Stimulated activated CD8-positive, alpha-beta memory T cell treated with anti-CD3 and anti-CD28 coated beads, Interleukin-4, amount 100 ng/mL, for 24 hours (primary cell): ENCODE measurements around the gene INIP.
A peak's percentile ranks its signal among the peaks of the same experiment; 100 is the strongest.

ENCODE experiments used
- DNase-seq: peaks from one replicate; pipeline ENCODE4 v3.0.0-alpha.2; 2020; ENCODE audit warnings: low read depth

Gene INIP, protein sequence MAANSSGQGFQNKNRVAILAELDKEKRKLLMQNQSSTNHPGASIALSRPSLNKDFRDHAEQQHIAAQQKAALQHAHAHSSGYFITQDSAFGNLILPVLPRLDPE

DNA sequence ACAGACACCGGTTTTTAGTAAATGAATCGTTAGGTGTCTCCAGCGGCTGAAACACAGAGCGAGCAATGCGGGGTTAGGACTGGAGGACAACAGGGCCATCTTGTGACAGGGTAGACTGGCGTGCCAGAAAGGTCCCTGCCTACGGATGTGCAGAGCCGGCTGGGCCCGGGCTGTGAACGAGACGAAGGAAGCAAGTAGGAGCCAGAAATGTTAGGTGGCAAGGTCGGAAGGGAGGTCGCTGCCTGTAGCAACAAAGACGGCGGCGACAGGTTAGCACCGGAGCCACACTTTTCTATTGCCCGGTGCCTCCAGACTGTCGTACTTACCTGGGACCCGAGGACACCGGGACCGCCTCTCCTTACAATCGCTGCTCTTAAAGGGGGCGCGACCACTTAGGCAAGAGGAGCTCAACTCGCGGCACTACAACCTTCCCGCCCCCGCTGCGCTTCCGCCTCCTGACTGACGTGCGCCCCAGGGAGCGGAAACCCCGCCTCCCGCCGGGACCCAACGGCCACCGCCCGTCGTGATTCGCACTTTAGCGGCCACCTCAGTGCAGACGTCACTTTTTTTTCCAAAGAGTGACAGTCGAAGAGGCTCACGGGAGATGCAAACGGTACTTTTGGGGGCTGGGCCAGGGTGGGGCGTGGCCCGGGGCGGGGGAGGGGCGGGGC is at the start of gene INIP:
Gene INIP (minus strand): TSS at position 457 of the 671 bp plus-strand sequence. CDS start 1,632 bp downstream, outside the sequence.
- peak; percentile 97 for DNase-seq

DNA sequence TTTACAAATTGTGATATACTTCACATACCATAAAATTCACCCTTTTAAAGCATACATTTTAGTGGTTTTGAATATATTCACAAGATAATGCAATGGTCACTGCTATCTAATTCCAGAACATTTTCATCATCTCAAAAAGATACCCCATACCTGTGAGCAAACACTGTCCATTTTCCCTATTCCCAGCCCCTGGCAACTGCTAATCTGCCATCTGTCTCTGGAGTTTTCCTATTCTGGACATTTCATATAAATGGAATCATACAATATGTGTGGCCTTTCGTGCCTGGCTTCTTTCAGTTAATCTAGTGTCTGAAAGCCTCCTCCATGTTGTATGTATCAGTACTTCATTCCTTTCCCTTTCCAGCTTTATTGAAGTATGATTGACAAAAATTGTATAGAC is 47.4 kb upstream of the INIP start:
- DNase-seq = no peak

DNA sequence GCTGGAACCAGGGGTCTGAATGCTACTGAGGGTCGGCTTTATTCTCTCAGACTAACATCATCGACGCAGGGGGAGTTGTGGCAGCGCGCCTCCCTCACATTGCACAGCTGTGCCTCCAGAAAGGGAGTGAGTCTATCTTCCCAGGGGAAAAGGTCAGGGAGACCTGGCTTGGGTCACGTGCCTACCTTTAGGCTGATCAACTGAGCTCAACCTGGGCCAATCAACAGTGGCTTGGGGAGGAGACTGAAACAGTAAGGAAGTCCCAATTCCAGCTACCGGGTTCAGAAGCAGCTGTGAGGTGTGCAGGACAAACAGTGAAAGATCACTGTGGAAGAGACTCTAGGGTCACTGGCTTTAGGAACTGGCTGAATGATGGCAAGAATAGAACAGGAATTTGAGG is 46.9 kb upstream of the INIP start:
- DNase-seq = no peak

- no peak for DNase-seq
Observed at GRCh38 chr9:112764344-112764743, 46.4 kb upstream of the INIP start.

DNA sequence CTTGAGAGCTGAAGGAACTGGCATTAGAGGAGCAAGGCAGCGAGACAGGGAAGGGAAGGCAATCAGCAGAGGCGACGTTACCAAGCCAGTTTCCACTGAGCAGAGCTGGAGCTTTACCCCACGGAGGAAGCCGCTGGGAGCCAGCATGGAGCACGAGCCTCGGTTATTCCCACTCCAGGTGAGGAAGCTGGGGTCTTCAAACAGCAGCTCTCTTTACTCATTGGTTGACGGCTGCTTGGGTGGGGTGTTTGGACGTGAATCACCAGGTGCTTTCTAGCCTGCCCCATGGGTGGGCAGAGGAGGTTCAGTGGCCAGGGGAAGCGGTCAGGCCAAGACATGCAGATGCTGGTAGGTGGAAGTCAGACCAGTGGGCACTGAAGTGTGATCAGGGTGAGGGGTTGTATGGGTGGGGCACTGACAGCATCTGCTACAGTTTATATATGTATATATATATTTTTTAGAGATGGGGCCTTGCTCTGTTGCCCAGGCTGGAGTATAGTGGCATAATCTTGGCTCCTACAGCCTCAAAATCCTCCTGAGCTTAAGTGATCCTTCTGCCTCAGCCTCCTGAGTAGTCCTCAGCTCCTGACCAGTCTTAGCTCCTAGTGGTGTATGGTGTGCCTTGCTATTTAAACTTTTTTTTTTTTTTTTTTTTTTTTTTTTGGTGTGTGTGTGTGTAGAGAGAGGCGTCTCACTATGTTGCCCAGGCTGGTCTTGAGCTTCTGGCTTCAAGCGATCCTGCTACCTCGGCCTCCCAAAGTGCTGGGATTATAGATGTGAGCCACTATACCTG is 45.0 kb upstream of the INIP start:
- no peak for DNase-seq

DNA sequence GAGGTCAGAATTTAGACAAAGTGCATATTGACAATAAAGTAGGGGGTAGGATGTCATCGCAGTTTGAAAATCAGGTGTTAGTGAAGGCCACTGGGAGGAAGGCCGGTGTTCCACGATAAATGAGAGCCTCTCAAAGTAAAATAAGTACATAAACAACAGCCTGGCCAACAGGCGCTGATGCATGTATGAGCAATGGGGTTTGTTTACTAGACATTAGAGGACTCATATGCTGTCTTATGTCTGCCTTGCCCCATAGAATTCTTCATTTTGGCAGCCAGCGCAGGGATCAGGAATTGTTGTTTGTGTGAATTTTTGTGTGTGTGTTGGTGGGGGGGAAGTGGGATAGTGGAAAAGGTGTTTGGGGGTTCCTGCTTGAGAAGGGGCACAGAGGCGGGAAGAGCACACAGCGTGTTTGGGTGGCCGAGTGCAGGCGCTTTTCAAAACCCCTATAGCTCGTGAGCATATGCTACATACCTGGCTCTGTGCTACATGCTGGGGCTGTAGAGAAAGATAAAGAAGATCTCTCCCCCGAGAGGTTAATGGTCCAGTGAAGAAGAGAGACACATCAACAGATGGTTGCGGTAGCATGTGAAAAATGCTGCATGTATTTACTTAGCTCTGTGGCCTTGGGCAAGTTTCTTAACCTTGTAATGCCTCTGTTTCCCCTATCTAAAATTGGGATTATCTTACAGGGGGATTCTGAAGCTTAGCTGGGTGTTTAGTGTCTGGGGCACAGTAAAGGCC is 44.2 kb upstream of the INIP start:
- DNase-seq = no peak

- no peak for DNase-seq
Observed at GRCh38 chr9:112760821-112761220, 42.9 kb upstream of the INIP start.

DNA sequence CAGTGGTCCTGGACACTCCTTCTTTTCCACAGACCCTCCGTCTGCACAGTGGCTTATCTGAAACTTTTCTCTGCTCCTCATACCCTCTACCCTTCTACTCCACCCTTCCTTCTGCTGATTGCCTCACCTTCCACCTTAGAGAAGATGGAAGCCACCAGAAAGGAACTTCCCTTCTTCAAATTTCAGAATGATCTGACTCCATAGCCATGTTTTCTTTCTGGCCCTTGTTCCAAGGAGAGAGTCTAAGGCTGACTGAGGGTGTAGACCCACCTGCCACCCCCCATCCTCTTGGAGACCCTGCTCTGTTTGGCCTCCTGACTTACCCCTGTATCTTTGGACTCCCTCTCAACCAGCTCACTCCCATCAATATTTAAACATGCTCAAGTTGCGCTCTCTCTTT is 40.0 kb upstream of the INIP start:
- no peak for DNase-seq

GRCh38 chr9:112757282-112757883 is 39.5 kb upstream of the INIP start:
- DNase-seq = no peak

GRCh38 chr9:112755675-112756074 is 37.8 kb upstream of the INIP start:
- DNase-seq = no peak

- no peak for DNase-seq
Observed at GRCh38 chr9:112755016-112755427, 37.1 kb upstream of the INIP start.

GRCh38 chr9:112754578-112754977 is 36.7 kb upstream of the INIP start:
- DNase-seq = no peak

DNA sequence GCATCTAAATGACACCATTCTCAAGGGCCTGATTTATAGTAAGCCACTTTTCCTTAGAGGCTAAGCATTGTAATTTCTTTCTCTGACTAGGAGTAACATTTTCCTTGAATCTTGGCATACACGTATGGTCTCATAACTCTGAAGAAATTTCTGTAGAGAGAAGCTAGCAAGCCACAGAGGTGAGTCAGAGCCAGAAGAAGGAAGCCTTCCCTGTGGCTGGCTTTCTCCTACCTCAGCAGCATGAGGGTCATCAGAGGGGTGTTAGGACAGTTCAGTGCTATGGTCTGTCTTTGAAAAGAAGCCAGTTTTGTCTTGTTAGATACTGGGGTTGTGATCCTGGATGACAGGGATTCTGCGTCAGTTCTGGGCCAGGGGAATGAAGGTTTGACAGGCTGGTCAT is 35.8 kb upstream of the INIP start:
- no peak for DNase-seq

GRCh38 chr9:112752334-112753125 is 34.6 kb upstream of the INIP start:
- no peak for DNase-seq

DNA sequence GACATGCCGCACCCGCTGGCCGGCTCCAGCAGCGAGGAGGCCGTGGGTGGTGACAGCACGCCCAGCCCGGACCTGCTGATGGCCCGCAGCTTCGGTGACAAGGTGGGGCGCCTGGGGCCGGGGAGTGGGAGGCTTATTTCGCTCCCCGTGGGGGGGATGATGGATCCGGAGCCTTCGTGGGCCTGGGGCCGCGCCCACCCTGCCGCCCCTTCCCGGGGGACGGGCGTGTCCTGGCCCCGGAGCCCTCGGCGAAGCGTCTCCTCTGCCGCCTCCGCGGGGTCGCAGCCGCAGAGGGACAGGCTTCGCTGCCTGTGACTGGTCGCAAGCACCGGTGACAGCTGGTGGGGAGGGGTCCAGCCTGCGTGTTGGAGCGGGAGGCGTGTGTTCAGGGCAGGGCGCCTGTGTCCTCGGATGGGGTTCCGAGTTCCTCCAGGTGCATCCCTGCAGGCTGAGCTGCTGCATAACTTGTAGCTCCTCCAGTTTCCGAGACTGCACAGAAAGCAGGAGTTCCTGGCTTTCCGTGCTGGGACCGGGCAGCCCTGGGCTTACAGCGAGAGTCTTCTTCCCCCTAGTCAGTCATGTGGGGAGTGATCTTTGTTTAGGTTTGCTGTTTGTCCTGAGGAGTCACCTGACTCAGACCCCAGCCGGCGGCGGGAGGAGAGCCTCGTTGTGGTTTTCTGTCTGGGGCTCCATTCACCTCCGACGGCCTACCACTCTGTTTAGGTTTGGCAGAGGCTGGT is 33.3 kb upstream of the INIP start:
- DNase-seq = peak; percentile 5

DNA sequence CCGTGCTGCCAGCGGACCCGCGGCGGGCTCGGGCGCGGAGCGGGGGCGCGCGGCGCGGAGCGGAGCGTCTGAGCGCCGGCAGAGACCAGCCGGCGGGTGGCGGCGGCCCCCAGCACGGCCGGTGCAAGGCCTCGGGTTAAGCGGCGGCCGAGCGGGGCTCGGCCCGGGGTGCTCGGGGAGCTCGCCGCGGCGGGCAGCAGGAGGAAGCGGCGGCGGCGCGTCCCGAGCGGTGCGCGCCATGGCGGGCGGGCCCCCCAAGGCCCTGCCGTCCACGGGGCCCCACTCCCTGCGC is 32.8 kb upstream of the INIP start:
- DNase-seq = no peak

GRCh38 chr9:112750016-112750763 is 32.3 kb upstream of the INIP start, which contains the start of gene SNX30:
TSS of gene SNX30 (plus strand) at chr9:112750760. CDS start at chr9:112751002, 242 bp downstream.
- peak; percentile 61 for DNase-seq

DNA sequence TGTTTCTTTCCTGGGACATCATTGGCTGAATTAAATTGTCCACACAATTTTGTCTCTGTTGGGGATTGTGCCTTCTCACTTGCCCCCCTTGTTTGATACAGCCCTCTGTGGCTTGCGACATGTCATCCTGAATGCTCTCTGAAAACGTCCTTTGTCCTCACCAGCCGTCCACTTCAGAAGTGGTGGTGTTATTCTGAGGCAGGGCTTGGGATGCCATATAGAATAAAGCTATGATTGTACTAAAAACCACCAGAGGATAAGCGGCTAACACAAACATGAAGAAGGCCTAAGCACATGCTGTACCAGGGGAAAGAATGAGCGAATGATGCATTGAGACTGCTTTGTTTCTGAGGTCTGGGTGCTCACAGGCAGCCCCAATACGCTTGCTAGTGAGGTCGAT is 29.2 kb upstream of the INIP start:
- no peak for DNase-seq

DNA sequence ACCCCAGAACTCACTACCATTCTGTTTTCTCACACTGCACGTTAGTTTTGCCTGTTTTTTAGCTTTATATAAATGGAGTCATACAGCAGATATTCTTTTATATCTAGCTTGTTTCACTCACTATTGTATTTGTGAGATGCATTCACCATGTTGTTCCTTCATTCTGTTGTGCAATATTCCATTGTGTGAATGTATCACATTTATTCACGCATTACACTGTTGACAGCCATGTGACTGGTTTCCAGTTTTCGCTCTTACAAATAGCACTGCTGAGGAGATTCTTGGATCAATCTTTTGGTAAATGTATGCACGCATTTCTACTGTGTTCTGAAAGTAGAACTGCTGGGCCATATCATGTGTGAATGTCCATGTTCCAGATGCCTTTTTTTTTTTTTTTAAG is 26.3 kb upstream of the INIP start:
- DNase-seq = no peak

DNA sequence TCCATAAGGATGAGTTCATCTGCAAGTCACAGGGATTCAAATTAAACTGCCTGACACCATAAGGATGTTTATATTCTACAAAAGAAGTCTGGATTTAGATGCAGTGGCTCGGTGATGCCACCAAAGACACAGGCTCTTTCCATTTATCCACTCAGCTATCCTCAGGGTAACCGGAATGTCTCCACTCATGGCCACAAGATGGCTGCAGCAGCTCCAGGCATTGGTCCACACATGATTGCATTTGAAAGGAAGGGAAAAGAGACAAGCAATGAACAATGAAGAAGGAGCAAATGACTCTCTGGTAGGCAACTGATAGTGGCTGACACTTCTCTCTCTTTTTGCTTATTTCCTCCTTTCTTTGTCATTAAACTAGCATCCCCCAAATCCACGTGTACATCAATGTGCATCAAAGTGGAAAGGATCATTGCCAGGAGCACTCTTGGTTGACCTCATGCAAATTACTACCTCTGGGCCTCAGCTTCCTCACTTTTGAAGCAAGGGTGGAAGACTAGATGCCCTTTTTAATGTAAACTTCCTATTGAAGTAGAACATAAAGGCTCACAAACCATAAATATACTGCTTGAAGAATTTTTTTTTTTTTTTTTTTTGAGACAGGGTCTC is 25.4 kb upstream of the INIP start:
- DNase-seq = no peak
